ENCODE results near the gene PRSS3. TPM values are rescaled to one million over a fixed set of nuclear protein-coding genes. Genes with fewer than 3 reads are reported as not detected.
"Not testable (repeated sequence)": the region's sequence is repeated elsewhere in the genome, so short reads cannot be mapped to it uniquely, and the experiment has no call there.

The PRSS3 gene
- total RNA-seq, 1 donor from 2014 or later, result not detected

DNA sequence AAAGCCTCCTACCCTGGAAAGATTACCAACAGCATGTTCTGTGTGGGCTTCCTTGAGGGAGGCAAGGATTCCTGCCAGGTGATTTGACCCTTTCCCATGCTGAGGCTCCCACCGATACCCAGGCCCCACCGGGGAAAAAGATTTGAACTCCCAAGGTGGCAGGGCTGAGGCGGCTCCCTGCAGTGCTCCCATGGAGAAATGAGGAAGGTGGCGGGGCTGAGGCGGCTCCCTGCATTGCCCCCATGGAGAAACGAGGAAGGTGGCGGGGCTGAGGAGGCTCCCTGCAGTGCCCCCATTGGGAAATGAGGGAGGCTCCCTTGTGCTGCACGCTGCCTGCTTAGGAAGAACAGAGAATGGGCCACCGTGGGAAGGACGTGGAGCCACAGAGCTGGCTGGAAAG lies 3.2 kb downstream of the PRSS3 start:
- Histone ChIP-seq H3K4me3 (ENCODE audit: insufficient read depth, low read depth, low read length) (no peak overlapping the region), H3K4me2 (ENCODE audit: low read length) (no peak overlapping the region), H3K36me3 (ENCODE audit: insufficient read depth, low read length) (no peaks in the 10 kb centered on the region), H3K4me1 (ENCODE audit: insufficient read depth, low read length) (no peaks in the 10 kb centered on the region), H3K9me3 (ENCODE audit: insufficient read depth, low read depth, low read length) (no peaks in the 10 kb centered on the region), H3K79me2 (ENCODE audit: insufficient read depth, low read length) (no peaks in the 10 kb centered on the region), H2AFZ (ENCODE audit: low read depth, low read length) (no peak overlapping the region), H3K27ac (ENCODE audit: low read depth, low read length) (no peak overlapping the region), H3K27me3 (ENCODE audit: insufficient read depth, low read length) (peaks cover 9% of the 10 kb centered on the region), H4K20me1 (ENCODE audit: insufficient read depth, low read length) (no peaks in the 10 kb centered on the region), H3K9ac (ENCODE audit: low read length) (no peak overlapping the region)
- peaks cover 13% of the 10 kb centered on the region for H3K36me3 Mint-ChIP-seq (ENCODE audit: low read depth, unreplicated experiment)
- no peak overlapping the region for H3K27ac Mint-ChIP-seq (ENCODE audit: unreplicated experiment)
- FAIRE-seq, result no peak
- no peak overlapping the region for H3K4me3 Mint-ChIP-seq (ENCODE audit: unreplicated experiment)
- no peak for DNase-seq (ENCODE audit: low read depth)
- H3K4me1 Mint-ChIP-seq (ENCODE audit: low read depth, unreplicated experiment), result no peaks in the 10 kb centered on the region
- H3K27me3 Mint-ChIP-seq (ENCODE audit: low read depth, unreplicated experiment), result peaks cover 57% of the 10 kb centered on the region
- TF ChIP-seq CTCF (IDR thresholded peaks at IDR 0.05; ENCODE audit: insufficient read depth, low read depth, low read length) (no peak), EZH2 (IDR thresholded peaks at IDR 0.05; ENCODE audit: insufficient read depth, low read length) (no peak)
- H3K9me3 Mint-ChIP-seq (ENCODE audit: unreplicated experiment), result peaks cover 20% of the 10 kb centered on the region

DNA sequence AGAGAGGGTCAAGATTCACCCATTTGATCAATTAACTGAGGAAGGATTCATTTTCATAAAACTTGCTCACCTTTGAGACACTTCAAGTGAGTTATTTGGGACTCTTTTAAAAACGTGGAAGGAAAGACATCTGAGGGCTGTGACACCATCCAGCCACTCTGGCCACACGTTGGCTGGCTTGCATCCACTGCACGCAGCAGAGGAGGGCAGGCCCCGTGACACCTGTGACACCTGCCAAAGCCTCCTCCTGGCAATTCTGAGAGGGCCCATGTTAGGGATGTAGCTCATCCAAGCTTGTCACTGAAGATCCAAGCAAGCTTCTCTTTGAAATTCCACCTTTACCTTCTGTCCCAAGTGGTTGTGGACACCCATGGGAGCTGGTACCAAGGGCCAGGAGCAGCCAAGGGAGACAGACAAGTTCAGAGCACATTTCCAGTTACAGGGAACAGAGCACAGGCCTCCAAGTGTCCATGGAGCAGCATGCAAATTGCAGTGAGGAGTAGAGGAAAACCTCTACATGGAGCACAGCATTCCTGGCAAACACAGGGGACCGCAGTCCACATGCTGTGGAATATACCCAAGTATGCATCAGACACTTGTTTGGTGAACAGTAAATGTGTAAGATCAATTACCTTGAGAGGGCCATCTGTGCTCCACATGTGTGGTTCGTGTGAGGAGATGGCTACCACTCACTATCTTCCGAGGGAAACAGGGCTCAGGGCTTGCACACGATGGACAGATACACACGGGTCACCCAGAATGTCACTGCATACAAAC lies 4.8 kb downstream of the PRSS3 start:
- H3K9me3 ChIP-seq (ENCODE audit: insufficient read depth, low read depth, low read length), result no peaks in the 10 kb centered on the region
- Mint-ChIP-seq H3K27me3 (ENCODE audit: low read depth, unreplicated experiment) (peaks cover 52% of the 10 kb centered on the region), H3K9me3 (ENCODE audit: unreplicated experiment) (peaks cover 16% of the 10 kb centered on the region), H3K27ac (ENCODE audit: unreplicated experiment) (no peak overlapping the region), H3K4me3 (ENCODE audit: unreplicated experiment) (no peak overlapping the region), H3K36me3 (ENCODE audit: low read depth, unreplicated experiment) (peaks cover 13% of the 10 kb centered on the region), H3K4me1 (ENCODE audit: low read depth, unreplicated experiment) (no peaks in the 10 kb centered on the region)
- H3K27me3 ChIP-seq (ENCODE audit: insufficient read depth, low read length), result peaks cover 3% of the 10 kb centered on the region
- H3K79me2 ChIP-seq (ENCODE audit: insufficient read depth, low read length), result no peaks in the 10 kb centered on the region
- no peak overlapping the region for H3K4me2 ChIP-seq (ENCODE audit: low read length)
- H4K20me1 ChIP-seq (ENCODE audit: insufficient read depth, low read length), result no peaks in the 10 kb centered on the region
- no peak overlapping the region for H3K9ac ChIP-seq (ENCODE audit: low read length)
- H3K36me3 ChIP-seq (ENCODE audit: insufficient read depth, low read length), result no peaks in the 10 kb centered on the region
- H3K27ac ChIP-seq (ENCODE audit: low read depth, low read length), result no peak overlapping the region
- no peak for DNase-seq (ENCODE audit: low read depth)
- no peak overlapping the region for H3K4me3 ChIP-seq (ENCODE audit: insufficient read depth, low read depth, low read length)
- H3K4me1 ChIP-seq (ENCODE audit: insufficient read depth, low read length), result no peaks in the 10 kb centered on the region
- no peak overlapping the region for H2AFZ ChIP-seq (ENCODE audit: low read depth, low read length)
- no peak for FAIRE-seq
- TF ChIP-seq CTCF (IDR thresholded peaks at IDR 0.05; ENCODE audit: insufficient read depth, low read depth, low read length) (no peak), EZH2 (IDR thresholded peaks at IDR 0.05; ENCODE audit: insufficient read depth, low read length) (no peak)

DNA sequence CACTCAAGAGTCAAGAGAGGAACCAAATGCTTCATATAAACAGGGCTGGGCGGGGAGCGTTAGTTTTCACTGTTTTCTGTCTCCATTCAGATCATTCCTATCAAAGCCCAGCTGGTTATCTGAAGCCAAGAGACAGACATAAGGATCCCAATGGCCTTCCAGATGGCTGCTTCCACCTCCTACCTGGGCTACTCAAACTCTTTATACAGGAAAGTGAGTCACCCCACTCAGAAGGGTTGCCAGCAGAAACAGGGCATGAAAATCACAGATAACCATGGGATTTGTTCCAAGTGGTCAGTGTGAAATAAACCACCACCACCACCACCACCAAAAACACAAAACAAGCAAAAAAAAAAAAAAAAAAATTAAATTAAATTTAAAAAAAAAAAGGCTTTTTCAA lies 5.5 kb downstream of the PRSS3 start:
- DNase-seq (ENCODE audit: low read depth), result peak; percentile 22
- Histone ChIP-seq H3K4me1 (ENCODE audit: insufficient read depth, low read length) (no peaks in the 10 kb centered on the region), H3K9me3 (ENCODE audit: insufficient read depth, low read depth, low read length) (no peaks in the 10 kb centered on the region), H3K79me2 (ENCODE audit: insufficient read depth, low read length) (no peaks in the 10 kb centered on the region), H3K36me3 (ENCODE audit: insufficient read depth, low read length) (no peaks in the 10 kb centered on the region), H4K20me1 (ENCODE audit: insufficient read depth, low read length) (no peaks in the 10 kb centered on the region), H3K4me2 (ENCODE audit: low read length) (no peak overlapping the region), H3K27me3 (ENCODE audit: insufficient read depth, low read length) (peaks cover 3% of the 10 kb centered on the region), H3K4me3 (ENCODE audit: insufficient read depth, low read depth, low read length) (no peak overlapping the region), H3K9ac (ENCODE audit: low read length) (no peak overlapping the region), H3K27ac (ENCODE audit: low read depth, low read length) (no peak overlapping the region), H2AFZ (ENCODE audit: low read depth, low read length) (no peak overlapping the region)
- H3K4me3 Mint-ChIP-seq (ENCODE audit: unreplicated experiment), result no peak overlapping the region
- H3K4me1 Mint-ChIP-seq (ENCODE audit: low read depth, unreplicated experiment), result no peaks in the 10 kb centered on the region
- no peak for FAIRE-seq
- no peak for TF ChIP-seq CTCF (IDR thresholded peaks at IDR 0.05; ENCODE audit: insufficient read depth, low read depth, low read length)
- no peak for TF ChIP-seq EZH2 (IDR thresholded peaks at IDR 0.05; ENCODE audit: insufficient read depth, low read length)
- H3K27me3 Mint-ChIP-seq (ENCODE audit: low read depth, unreplicated experiment), result peaks cover 46% of the 10 kb centered on the region
- H3K9me3 Mint-ChIP-seq (ENCODE audit: unreplicated experiment), result peaks cover 16% of the 10 kb centered on the region
- H3K27ac Mint-ChIP-seq (ENCODE audit: unreplicated experiment), result no peak overlapping the region
- H3K36me3 Mint-ChIP-seq (ENCODE audit: low read depth, unreplicated experiment), result peaks cover 10% of the 10 kb centered on the region

DNA sequence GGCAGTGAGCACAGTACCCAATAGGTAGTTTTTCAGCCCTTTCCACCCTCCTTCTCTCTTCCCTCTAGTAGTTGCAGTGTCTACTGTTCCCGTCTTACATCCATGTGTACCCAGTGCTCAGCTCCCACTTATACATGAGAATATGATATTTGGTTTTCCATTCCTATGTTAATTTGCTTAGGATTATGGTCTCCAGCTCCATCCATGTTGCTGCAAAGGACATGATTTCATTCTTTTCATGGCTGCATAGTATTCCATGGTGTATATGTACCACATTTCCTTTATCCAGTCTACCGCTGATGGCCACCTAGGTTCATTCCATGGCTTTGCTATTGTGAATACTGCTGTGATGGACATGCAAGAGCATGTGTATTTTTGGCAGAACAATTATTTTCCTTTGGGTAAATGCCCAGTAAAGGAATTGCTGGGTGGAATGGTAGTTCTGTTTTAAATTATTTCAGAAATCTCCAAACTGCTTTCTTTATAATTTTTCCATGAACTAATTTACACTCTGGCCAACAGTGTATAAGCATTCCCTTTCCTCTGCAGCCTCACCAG lies 6.7 kb downstream of the PRSS3 start:
- FAIRE-seq; H3K4me3 Mint-ChIP-seq (ENCODE audit: unreplicated experiment); H2AFZ ChIP-seq (ENCODE audit: low read depth, low read length); H3K4me1 ChIP-seq (ENCODE audit: insufficient read depth, low read length); H3K79me2 ChIP-seq (ENCODE audit: insufficient read depth, low read length); H3K4me2 ChIP-seq (ENCODE audit: low read length); H3K4me1 Mint-ChIP-seq (ENCODE audit: low read depth, unreplicated experiment); H3K9me3 ChIP-seq (ENCODE audit: insufficient read depth, low read depth, low read length); H3K27ac ChIP-seq (ENCODE audit: low read depth, low read length); H3K27me3 ChIP-seq (ENCODE audit: insufficient read depth, low read length); H3K36me3 Mint-ChIP-seq (ENCODE audit: low read depth, unreplicated experiment); DNase-seq (ENCODE audit: low read depth); H4K20me1 ChIP-seq (ENCODE audit: insufficient read depth, low read length); H3K9ac ChIP-seq (ENCODE audit: low read length); H3K4me3 ChIP-seq (ENCODE audit: insufficient read depth, low read depth, low read length); H3K36me3 ChIP-seq (ENCODE audit: insufficient read depth, low read length); H3K27ac Mint-ChIP-seq (ENCODE audit: unreplicated experiment): not testable (repeated sequence)
- H3K9me3 Mint-ChIP-seq (ENCODE audit: unreplicated experiment), result peaks cover 12% of the 10 kb centered on the region
- H3K27me3 Mint-ChIP-seq (ENCODE audit: low read depth, unreplicated experiment), result peaks cover 37% of the 10 kb centered on the region
